WTC11 (cell line): ENCODE measurements around the gene KLK3.

Experiments used
- CTCF ChIP-seq: fragments of 200-600 bp; IDR thresholded peaks from 2 replicates; pipeline ENCODE4 v1.8.0; 2022; ENCODE audit warnings: antibody characterized with exemption
- E2F5 ChIP-seq: sonication (generic); formaldehyde crosslinking; IDR thresholded peaks from 2 replicates; pipeline ENCODE4 v1.8.1; 2022; ENCODE audit warnings: mild to moderate bottlenecking, moderate library complexity, missing genetic modification reagents
- GABPB1 ChIP-seq: sonication (generic); formaldehyde crosslinking; IDR thresholded peaks from 2 replicates; pipeline ENCODE4 v1.8.1; 2023; ENCODE audit warnings: mild to moderate bottlenecking, missing genetic modification reagents
- PRDM15 ChIP-seq: sonication (generic); formaldehyde crosslinking; IDR thresholded peaks from 2 replicates; pipeline ENCODE4 v1.8.0; 2022; ENCODE audit warnings: missing genetic modification reagents
- ZNF219 ChIP-seq: sonication (generic); formaldehyde crosslinking; IDR thresholded peaks from 2 replicates; pipeline ENCODE4 v1.8.0; 2023; ENCODE audit warnings: missing genetic modification reagents, mild to moderate bottlenecking, borderline replicate concordance

- TF ChIP-seq CTCF = no peak
- no peak for TF ChIP-seq PRDM15 (CRISPR knock-in tag)
- TF ChIP-seq GABPB1 = no peak
- TF ChIP-seq E2F5 = no peak
- no peak for TF ChIP-seq ZNF219 (CRISPR knock-in tag)
Measured at GRCh38 chr19:50842130-50842529, 12.6 kb upstream of the KLK3 start.
